Natural killer cell treated with Interleukin-12 subunit alpha and Interleukin-12 subunit beta and Interleukin-15 and Interleukin-18, amount 100 ng/mL, for 72 hours (primary cell): ENCODE results near the gene CNKSR3. TPM values are rescaled to one million over a fixed set of nuclear protein-coding genes. Genes with fewer than 3 reads are reported as not detected.
A peak's percentile ranks its signal among the peaks of the same experiment; 100 is the strongest.

Experiments used
- ATAC-seq, 2 donors: fragments of 150-1000 bp; cut with Tn5 transposase in 1 of 2; sonication (Bioruptor Pico), chemical (Tn5 transposase) in 1 of 2; 2 replicates each; pipeline ENCODE4 v1.10.0; 2021
- DNase-seq: peaks from one replicate; pipeline ENCODE4 v3.0.0; 2022; ENCODE audit warnings: low spot score
- H3K27ac Mint-ChIP-seq, 2 donors: 1 replicate in 1 of 2; 2 replicates in 1 of 2; pipeline ENCODE4 v1.8.0; 2022; ENCODE audit warnings: mixed read lengths in 2 of 2, mild to moderate bottlenecking in 1 of 2, moderate library complexity in 1 of 2
- H3K27me3 Mint-ChIP-seq, 2 donors: 1 replicate in 1 of 2; 2 replicates in 1 of 2; pipeline ENCODE4 v1.8.0; 2022; ENCODE audit warnings: mixed read lengths in 2 of 2
- H3K36me3 Mint-ChIP-seq: one replicate; pipeline ENCODE4 v1.8.0; 2022; ENCODE audit warnings: mixed read lengths
- H3K4me1 Mint-ChIP-seq, 2 donors: 1 replicate in 1 of 2; 2 replicates in 1 of 2; pipeline ENCODE4 v1.8.0; 2022; ENCODE audit warnings: low read depth in 2 of 2, mixed read lengths in 2 of 2, mild to moderate bottlenecking in 1 of 2
- H3K4me3 Mint-ChIP-seq: one replicate; pipeline ENCODE4 v1.8.0; 2022; ENCODE audit warnings: mixed read lengths
- H3K9me3 Mint-ChIP-seq: 2 replicates; pipeline ENCODE4 v1.8.0; 2022; ENCODE audit warnings: mixed read lengths
- total RNA-seq, 2 donors: library from RNA; stranded (reverse); gene quantifications; one replicate each; pipeline ENCODE4 v1.2.3, GENCODE V29; 2022

Gene CNKSR3
- total RNA-seq, 2 donors from 2014 or later: 0.20 TPM; not detected in 1

DNA sequence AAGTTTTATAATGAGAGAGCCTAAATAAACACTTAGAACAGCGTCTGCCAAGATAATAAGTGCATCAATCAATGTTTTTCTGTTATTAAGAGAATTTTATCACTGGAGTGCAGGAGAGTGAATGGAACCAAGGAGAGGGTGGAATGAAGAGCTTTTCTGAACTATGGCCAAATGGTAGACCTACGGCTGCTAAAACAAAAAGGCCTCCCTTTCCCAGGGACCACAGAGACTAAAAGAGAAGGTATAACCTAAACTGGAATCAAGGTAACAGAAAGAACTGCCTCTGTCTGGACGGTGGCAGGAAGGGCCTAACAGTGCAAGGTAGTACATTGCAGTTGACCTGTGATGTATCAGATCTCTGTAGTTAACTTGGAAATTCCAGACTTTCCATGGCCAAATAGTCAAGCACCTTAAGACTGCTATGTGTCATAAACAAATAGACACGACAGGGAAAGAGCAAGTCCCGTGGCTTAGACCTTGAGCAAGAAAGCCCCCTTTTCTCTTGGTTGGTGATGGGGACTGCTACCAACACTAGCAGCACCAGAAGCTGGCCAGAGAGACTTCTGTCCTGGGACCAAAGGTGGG, 5.5 kb downstream of the CNKSR3 start:
- no peaks in the 10 kb centered on the region for H3K36me3 Mint-ChIP-seq
- H3K27me3 Mint-ChIP-seq: peaks cover 32 to 59% of the 10 kb centered on the region in 2 donors
- no peaks in the 10 kb centered on the region for H3K9me3 Mint-ChIP-seq
- no peak overlapping the region for H3K4me3 Mint-ChIP-seq
- ATAC-seq (no peak), DNase-seq (no peak)
- peaks cover 10 to 13% of the 10 kb centered on the region in 2 donors for H3K4me1 Mint-ChIP-seq
- no peak overlapping the region for H3K27ac Mint-ChIP-seq

GRCh38 chr6:154504102-154504501, 6.4 kb downstream of the CNKSR3 start:
- ATAC-seq (no peak), DNase-seq (no peak)
- H3K4me3 Mint-ChIP-seq: no peak overlapping the region
- peaks cover 32 to 59% of the 10 kb centered on the region in 2 donors for H3K27me3 Mint-ChIP-seq
- H3K4me1 Mint-ChIP-seq: peaks cover 10 to 13% of the 10 kb centered on the region in 2 donors
- no peaks in the 10 kb centered on the region for H3K9me3 Mint-ChIP-seq
- no peaks in the 10 kb centered on the region for H3K36me3 Mint-ChIP-seq
- no peak overlapping the region for H3K27ac Mint-ChIP-seq

- H3K36me3 Mint-ChIP-seq: no peaks in the 10 kb centered on the region
- no peaks in the 10 kb centered on the region for H3K9me3 Mint-ChIP-seq
- DNase-seq: no peak
- no peak for ATAC-seq
- no peak overlapping the region for H3K4me3 Mint-ChIP-seq
- peaks cover 7 to 9% of the 10 kb centered on the region in 2 donors for H3K4me1 Mint-ChIP-seq
- no peak overlapping the region for H3K27ac Mint-ChIP-seq
- peaks cover 28 to 54% of the 10 kb centered on the region in 2 donors for H3K27me3 Mint-ChIP-seq
Observed at GRCh38 chr6:154503658-154504057, 6.8 kb downstream of the CNKSR3 start.

DNA sequence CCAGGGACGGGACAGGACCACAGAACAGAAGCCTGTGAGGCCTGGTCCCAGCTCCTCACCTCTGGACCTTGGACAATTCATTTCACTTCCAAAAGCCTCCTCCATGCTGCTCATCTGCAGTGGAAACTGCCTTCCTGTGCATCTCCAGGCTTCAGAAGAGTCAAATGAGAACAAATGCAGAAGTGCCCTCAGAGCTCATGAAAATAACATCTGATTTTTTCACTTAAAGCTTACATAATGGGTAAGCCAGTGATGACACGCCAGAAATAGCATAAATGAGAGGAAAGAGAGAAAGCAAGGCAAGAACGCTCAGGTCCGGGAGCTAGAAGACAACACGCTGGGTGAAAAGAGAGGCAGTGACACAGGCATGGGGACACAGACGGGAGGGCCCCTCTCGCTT, 7.9 kb downstream of the CNKSR3 start:
- H3K27me3 Mint-ChIP-seq: peaks cover 22 to 46% of the 10 kb centered on the region in 2 donors
- peaks cover 5 to 9% of the 10 kb centered on the region in 2 donors for H3K4me1 Mint-ChIP-seq
- no peak for ATAC-seq
- H3K27ac Mint-ChIP-seq: no peak overlapping the region
- no peaks in the 10 kb centered on the region for H3K36me3 Mint-ChIP-seq
- H3K4me3 Mint-ChIP-seq: no peak overlapping the region
- no peaks in the 10 kb centered on the region for H3K9me3 Mint-ChIP-seq
- no peak for DNase-seq

DNA sequence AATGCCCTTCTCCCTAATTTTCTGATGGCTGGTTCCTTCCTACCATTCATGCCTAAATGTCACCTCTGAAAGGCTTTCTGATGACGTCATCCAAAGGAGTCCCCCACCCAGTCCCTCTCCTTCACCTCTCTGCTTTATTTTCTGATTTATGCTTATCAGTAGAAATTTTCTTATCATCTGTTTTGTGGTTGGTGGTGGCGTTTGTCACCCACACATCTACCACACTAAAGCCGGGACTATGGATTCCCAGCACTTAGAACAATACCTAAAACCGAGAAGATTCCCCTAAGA, 9.0 kb downstream of the CNKSR3 start:
- Mint-ChIP-seq H3K27ac (no peak overlapping the region), H3K36me3 (no peaks in the 10 kb centered on the region), H3K4me3 (no peak overlapping the region), H3K4me1 (peaks cover 5 to 9% of the 10 kb centered on the region in 2 donors), H3K27me3 (peaks cover 17 to 36% of the 10 kb centered on the region in 2 donors), H3K9me3 (no peaks in the 10 kb centered on the region)
- DNase-seq (no peak), ATAC-seq (no peak)

DNA sequence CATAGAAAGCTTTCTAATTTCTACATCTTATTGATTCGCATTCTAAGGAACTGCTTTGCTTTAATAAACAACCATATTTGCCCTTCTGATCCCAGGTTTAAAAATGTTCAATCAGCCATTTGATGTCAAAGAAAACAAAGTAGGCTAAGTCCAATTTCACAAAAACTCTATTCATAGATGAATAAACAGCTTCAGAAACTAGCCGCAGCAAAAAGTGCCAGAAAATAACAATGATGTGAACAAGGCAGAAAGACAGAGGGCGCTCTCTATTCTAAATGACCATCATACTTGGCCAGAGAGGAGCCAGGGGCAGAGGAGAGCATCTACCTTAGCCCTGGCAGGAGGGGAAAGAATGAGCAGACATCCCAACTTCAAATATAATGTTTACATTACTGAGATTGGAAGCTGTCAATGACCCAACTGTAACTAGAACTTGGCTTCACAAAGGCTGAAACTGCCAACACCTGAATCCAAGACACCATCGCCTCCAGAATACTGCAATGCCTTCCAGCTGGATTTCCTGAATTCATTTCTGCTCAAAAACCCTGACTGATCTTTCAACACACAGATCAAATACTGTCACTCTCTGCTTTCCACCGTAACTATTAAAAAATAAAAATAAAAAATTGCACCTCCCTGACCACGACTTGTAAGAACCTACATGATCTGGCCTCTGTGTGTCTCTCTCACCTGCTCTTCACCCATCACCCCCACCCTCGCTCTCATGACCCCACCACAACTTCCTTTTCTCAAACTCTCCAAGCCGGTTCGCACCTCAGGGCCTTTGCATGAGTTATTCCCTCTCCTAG, 9.5 kb downstream of the CNKSR3 start:
- peaks cover 5 to 9% of the 10 kb centered on the region in 2 donors for H3K4me1 Mint-ChIP-seq
- DNase-seq (no peak), ATAC-seq (no peak)
- no peak overlapping the region for H3K4me3 Mint-ChIP-seq
- no peak overlapping the region for H3K27ac Mint-ChIP-seq
- H3K36me3 Mint-ChIP-seq: no peaks in the 10 kb centered on the region
- H3K27me3 Mint-ChIP-seq: peaks cover 16 to 33% of the 10 kb centered on the region in 2 donors
- no peaks in the 10 kb centered on the region for H3K9me3 Mint-ChIP-seq

GRCh38 chr6:154499855-154500589, 10.5 kb downstream of the CNKSR3 start:
- Mint-ChIP-seq H3K4me1 (peaks cover 5 to 9% of the 10 kb centered on the region in 2 donors), H3K27me3 (peaks cover 17 to 33% of the 10 kb centered on the region in 2 donors), H3K9me3 (no peaks in the 10 kb centered on the region), H3K4me3 (no peak overlapping the region), H3K36me3 (no peaks in the 10 kb centered on the region), H3K27ac (no peak overlapping the region)
- DNase-seq: no peak
- ATAC-seq: no peak

DNA sequence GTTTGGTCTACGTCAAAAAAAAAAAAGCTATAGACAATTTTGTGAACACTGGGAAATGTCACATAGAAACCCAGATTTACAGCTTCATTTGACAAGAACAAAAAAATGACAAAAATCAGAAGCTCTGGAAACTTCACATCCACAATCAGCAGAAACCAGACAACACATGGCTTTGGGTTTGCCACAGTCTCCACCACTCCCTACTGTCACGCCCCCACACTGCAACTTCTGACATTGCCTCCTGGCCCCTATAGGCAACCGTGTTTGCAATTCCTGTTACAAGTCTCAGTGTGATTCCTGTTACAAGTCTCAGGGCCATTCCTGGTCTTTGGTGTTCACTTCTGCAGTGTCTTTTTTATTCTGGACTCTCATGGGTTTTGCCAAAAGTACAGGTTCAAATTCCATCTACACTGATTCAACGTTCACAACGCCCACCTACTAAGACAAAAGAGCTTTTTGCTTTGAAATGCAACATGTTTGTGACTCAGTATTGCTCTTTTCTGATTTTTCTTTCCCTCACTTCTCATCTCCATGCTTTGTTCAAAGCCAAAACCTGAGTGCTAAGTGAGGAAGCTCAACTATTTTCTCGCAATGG, 12.0 kb downstream of the CNKSR3 start:
- peaks cover 12 to 26% of the 10 kb centered on the region in 2 donors for H3K27me3 Mint-ChIP-seq
- no peak for DNase-seq
- H3K4me3 Mint-ChIP-seq: no peak overlapping the region
- H3K27ac Mint-ChIP-seq: no peak overlapping the region
- no peaks in the 10 kb centered on the region for H3K36me3 Mint-ChIP-seq
- no peak for ATAC-seq
- peaks cover 5 to 9% of the 10 kb centered on the region in 2 donors for H3K4me1 Mint-ChIP-seq
- no peaks in the 10 kb centered on the region for H3K9me3 Mint-ChIP-seq

GRCh38 chr6:154496793-154497517, 13.5 kb downstream of the CNKSR3 start:
- Mint-ChIP-seq H3K27ac (no peak overlapping the region), H3K36me3 (no peaks in the 10 kb centered on the region), H3K4me1 (peaks cover 5 to 9% of the 10 kb centered on the region in 2 donors), H3K27me3 (peaks cover 8 to 26% of the 10 kb centered on the region in 2 donors), H3K4me3 (no peak overlapping the region), H3K9me3 (no peaks in the 10 kb centered on the region)
- DNase-seq: no peak
- peak in 1 of 2 donors; percentile 25 for ATAC-seq

GRCh38 chr6:154496186-154496585, 14.3 kb downstream of the CNKSR3 start:
- peaks cover 5 to 20% of the 10 kb centered on the region in 2 donors for H3K27me3 Mint-ChIP-seq
- H3K36me3 Mint-ChIP-seq: no peaks in the 10 kb centered on the region
- peaks cover under 1 to 2% of the 10 kb centered on the region in 2 donors for H3K4me1 Mint-ChIP-seq
- DNase-seq (no peak), ATAC-seq (no peak)
- no peak overlapping the region for H3K27ac Mint-ChIP-seq
- no peak overlapping the region for H3K4me3 Mint-ChIP-seq
- no peaks in the 10 kb centered on the region for H3K9me3 Mint-ChIP-seq

DNA sequence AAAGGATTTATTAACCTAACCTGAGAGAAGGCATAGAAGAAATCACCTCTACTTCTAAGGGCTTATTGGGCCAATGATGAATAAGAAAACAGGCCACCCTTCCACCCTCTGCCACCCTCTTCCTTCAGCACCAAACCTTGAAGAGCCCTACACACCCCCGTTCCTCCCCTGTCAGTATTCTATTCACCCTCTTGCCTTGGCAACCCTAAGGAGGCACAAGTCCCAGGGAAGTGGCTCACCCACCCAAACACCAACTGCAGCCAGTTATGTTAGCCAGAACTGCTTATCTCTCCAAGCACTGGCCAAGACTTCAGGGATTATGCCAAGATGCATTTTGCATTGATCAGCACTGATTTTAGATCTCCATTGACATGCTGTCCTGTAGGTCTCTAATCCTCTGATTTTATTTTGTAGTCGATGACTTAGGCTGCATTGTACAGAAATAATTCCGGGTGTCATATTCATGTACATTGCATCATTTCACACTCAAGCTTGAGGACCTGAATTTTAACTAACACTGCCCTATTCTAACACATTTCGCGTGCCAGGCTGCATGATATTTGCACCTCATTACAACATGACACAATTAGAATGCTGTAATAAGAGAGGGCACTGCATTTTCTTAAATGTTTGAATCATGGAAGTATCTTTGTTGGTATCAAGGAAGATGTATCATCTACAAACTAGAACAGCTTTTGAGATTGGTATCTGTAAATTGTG, 15.7 kb downstream of the CNKSR3 start:
- Mint-ChIP-seq H3K4me3 (no peak overlapping the region), H3K4me1 (no peaks in the 10 kb centered on the region), H3K9me3 (no peaks in the 10 kb centered on the region), H3K27ac (no peak overlapping the region), H3K27me3 (peaks cover 5 to 6% of the 10 kb centered on the region in 2 donors), H3K36me3 (no peaks in the 10 kb centered on the region)
- ATAC-seq: no peak
- no peak for DNase-seq

- ATAC-seq (no peak), DNase-seq (no peak)
- Mint-ChIP-seq H3K36me3 (no peaks in the 10 kb centered on the region), H3K27me3 (peaks cover 5 to 6% of the 10 kb centered on the region in 2 donors), H3K9me3 (no peaks in the 10 kb centered on the region), H3K4me1 (no peaks in the 10 kb centered on the region), H3K4me3 (no peak overlapping the region), H3K27ac (no peak overlapping the region)
Observed at GRCh38 chr6:154491567-154492470, 18.7 kb downstream of the CNKSR3 start.
